Articular chondrocyte of knee joint (primary cell): ENCODE data around the gene ORM2. TPM values are rescaled to one million over a fixed set of nuclear protein-coding genes. Genes with fewer than 3 reads are reported as not detected.

ENCODE experiments used
- total RNA-seq: library from RNA; depleted of rRNA; stranded (reverse); fragments of >200 nt; gene quantifications from 2 replicates; pipeline ENCODE4 v1.2.3, GENCODE V29; 2012

Gene ORM2
- not detected in 2 replicates for total RNA-seq

DNA sequence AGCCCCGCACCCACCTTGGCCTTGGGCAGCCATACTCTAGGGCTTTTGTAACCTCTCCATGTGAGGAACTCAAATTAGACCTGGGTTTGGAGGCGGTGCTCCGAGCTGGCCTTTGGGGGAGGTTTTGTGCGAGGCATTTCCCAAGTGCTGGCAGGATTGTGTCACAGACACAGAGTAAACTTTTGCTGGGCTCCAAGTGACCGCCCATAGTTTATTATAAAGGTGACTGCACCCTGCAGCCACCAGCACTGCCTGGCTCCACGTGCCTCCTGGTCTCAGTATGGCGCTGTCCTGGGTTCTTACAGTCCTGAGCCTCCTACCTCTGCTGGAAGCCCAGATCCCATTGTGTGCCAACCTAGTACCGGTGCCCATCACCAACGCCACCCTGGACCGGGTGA, at the start of gene ORM2:
TSS of gene ORM2 (plus strand) at position 245 of the 398 bp plus-strand sequence. CDS start at position 281, 36 bp downstream.

DNA sequence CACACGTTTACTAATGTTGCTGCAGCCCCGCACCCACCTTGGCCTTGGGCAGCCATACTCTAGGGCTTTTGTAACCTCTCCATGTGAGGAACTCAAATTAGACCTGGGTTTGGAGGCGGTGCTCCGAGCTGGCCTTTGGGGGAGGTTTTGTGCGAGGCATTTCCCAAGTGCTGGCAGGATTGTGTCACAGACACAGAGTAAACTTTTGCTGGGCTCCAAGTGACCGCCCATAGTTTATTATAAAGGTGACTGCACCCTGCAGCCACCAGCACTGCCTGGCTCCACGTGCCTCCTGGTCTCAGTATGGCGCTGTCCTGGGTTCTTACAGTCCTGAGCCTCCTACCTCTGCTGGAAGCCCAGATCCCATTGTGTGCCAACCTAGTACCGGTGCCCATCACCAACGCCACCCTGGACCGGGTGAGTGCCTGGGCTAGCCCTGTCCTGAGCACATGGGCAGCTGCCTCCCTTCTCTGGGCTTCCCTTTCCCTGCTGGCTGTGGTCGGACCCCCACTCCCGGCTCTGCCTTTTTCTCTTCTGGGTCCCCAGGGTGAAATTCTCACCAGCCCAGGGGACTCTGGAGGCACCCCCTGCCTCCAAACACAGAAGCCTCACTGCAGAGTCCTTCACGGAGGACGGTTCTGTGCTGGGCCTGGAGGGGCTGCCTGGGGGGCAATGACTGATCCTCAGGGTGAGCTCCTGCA, 6.7 kb upstream of the ORM2 start, which contains the start of gene ORM1:
TSS of gene ORM1 (plus strand) at position 268 of the 701 bp plus-strand sequence. CDS start at position 304, 36 bp downstream.

Other genes with a start within 250 kb of the ORM2 start
- 0.11 TPM in 1 of 2 replicates, not detected in the other for gene KIF12, start 230.6 kb upstream of the ORM2 start, total RNA-seq
- 14.5 and 21.2 TPM in 2 replicates for gene COL27A1, start 174.3 kb upstream of the ORM2 start, total RNA-seq
- not detected in 2 replicates for gene ORM1, start 6.8 kb upstream of the ORM2 start, total RNA-seq
- gene AKNA, start 58.1 kb downstream of the ORM2 start, total RNA-seq: 11.9 and 13.3 TPM in 2 replicates
- gene WHRN, start 175.6 kb downstream of the ORM2 start, total RNA-seq: 2.8 and 4.2 TPM in 2 replicates